NCI-H2081 treated with DMSO at 0.1 percent for 48 hours (cell line): ENCODE data around the gene DOCK4.

Experiments
- DNase-seq: peaks from one replicate; lab custom pipeline; 2025; lab: John Stamatoyannopoulos, UW

DOCK4 gene

GRCh38 chr7:111893190-111893589, 313.0 kb downstream of the DOCK4 start:
- no peak for DNase-seq

- no peak for DNase-seq
These were observed 313.6 kb downstream of the DOCK4 start for GRCh38 chr7:111892588-111892987.

GRCh38 chr7:111887734-111888133, 318.5 kb downstream of the DOCK4 start:
- DNase-seq, result no peak

- no peak for DNase-seq
These were observed 320.0 kb downstream of the DOCK4 start for GRCh38 chr7:111886233-111886632.

GRCh38 chr7:111883241-111883640, 323.0 kb downstream of the DOCK4 start:
- DNase-seq, result no peak

- no peak for DNase-seq
These were observed 327.4 kb downstream of the DOCK4 start for GRCh38 chr7:111878785-111879184.

- no peak for DNase-seq
These were observed 328.3 kb downstream of the DOCK4 start for GRCh38 chr7:111877931-111878330.

GRCh38 chr7:111873963-111874690, 332.1 kb downstream of the DOCK4 start:
- no peak for DNase-seq

- no peak for DNase-seq
These were observed 332.9 kb downstream of the DOCK4 start for GRCh38 chr7:111873326-111873646.

GRCh38 chr7:111872450-111873325, 333.5 kb downstream of the DOCK4 start:
- DNase-seq, result no peak

GRCh38 chr7:111871283-111871682, 334.9 kb downstream of the DOCK4 start:
- DNase-seq, result no peak

GRCh38 chr7:111869280-111869679, 336.9 kb downstream of the DOCK4 start:
- no peak for DNase-seq

- DNase-seq, result no peak
These were observed 338.8 kb downstream of the DOCK4 start for GRCh38 chr7:111867348-111867931.

- no peak for DNase-seq
These were observed 339.4 kb downstream of the DOCK4 start for GRCh38 chr7:111866787-111867186.

- no peak for DNase-seq
These were observed 340.8 kb downstream of the DOCK4 start for GRCh38 chr7:111865430-111865829.

- DNase-seq, result no peak
These were observed 341.8 kb downstream of the DOCK4 start for GRCh38 chr7:111864291-111864976.

GRCh38 chr7:111863269-111863668, 342.9 kb downstream of the DOCK4 start:
- DNase-seq, result no peak

- no peak for DNase-seq
These were observed 346.0 kb downstream of the DOCK4 start for GRCh38 chr7:111860248-111860647.

- no peak for DNase-seq
These were observed 347.9 kb downstream of the DOCK4 start for GRCh38 chr7:111858331-111858730.

GRCh38 chr7:111855842-111856227, 350.4 kb downstream of the DOCK4 start:
- no peak for DNase-seq

GRCh38 chr7:111855161-111855841, 350.9 kb downstream of the DOCK4 start:
- DNase-seq, result no peak
